ENCODE results near the gene OR2W3.

GRCh38 chr1:247906504-247907047 lies 11.2 kb downstream of the OR2W3 start:
- no peak for TF ChIP-seq CTCF (IDR thresholded peaks at IDR 0.05; ENCODE audit: poor library complexity, severe bottlenecking)
- no peak for TF ChIP-seq RAD21 (conservative IDR thresholded peaks at IDR 0.05)
- no peak for TF ChIP-seq EZH2 (IDR thresholded peaks at IDR 0.05; ENCODE audit: borderline replicate concordance, insufficient read depth, low read length, poor library complexity, severe bottlenecking)
- TF ChIP-seq POLR2AphosphoS5 (IDR thresholded peaks at IDR 0.05) = no peak
- TF ChIP-seq EP300 (conservative IDR thresholded peaks at IDR 0.05; ENCODE audit: poor library complexity, severe bottlenecking) = no peak
